Activated T-cell treated with anti-CD3 and anti-CD28 coated beads for 1 hour (primary cell): ENCODE measurements around the gene PIK3CB.
"Not testable (repeated sequence)": the region's sequence is repeated elsewhere in the genome, so short reads cannot be mapped to it uniquely, and the experiment has no call there.

ENCODE experiments used
- DNase-seq: peaks from one replicate; pipeline ENCODE4 v3.0.0-alpha.2; 2020; ENCODE audit warnings: low read depth

Gene PIK3CB

GRCh38 chr3:138608322-138609135 is 226.2 kb downstream of the PIK3CB start, which contains the start of gene FAIM:
FAIM (plus strand) TSS chr3:138608771; CDS start chr3:138619727, 10,956 bp downstream.
- DNase-seq, result peak; percentile 49

GRCh38 chr3:138604106-138604595 is 230.6 kb downstream of the PIK3CB start:
- DNase-seq, result not testable (repeated sequence)
